ENCODE results near the gene BAZ1A. TPM values are rescaled to one million over a fixed set of nuclear protein-coding genes. Genes with fewer than 3 reads are reported as not detected.

Gene BAZ1A
- total RNA-seq, 2 experiments from 2014 or later = 67.8 to 68.0 TPM

DNA sequence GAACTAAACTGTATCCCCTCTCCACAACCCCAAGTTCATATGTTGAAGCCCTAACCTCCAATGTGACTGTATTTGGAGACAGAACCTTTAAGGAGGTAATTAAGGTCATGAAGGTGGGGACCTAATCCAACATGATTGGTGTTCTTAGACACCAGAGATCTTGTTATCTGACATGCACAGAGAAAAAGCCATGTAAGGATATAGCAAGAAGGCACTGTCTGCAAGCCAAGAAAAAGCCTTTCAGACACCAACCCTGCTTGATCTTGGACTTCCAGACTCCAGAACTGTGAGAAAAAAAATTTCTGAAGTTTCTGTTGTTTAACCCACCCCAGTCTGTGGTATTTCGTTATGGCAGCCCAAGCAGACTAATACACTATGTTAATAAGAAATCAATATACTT lies 98.5 kb downstream of the BAZ1A start:
- intact Hi-C loops (cut with micrococcal nuclease) = no loop called here
- no peak overlapping the region for H3K4me3 Mint-ChIP-seq
- no peaks in the 10 kb centered on the region for H3K9me3 Mint-ChIP-seq
- DNase-seq = no peak
- POLR2A ChIA-PET = interaction anchor here (0.9 kb wide), 1 partner anchor 640 kb away, joined by 5 read pairs; no protein-coding TSS in a partner anchor
- no peaks in the 10 kb centered on the region for H3K27me3 Mint-ChIP-seq
- H3K27ac Mint-ChIP-seq = no peak overlapping the region
- H3K4me1 Mint-ChIP-seq (ENCODE audit: low read depth) = peaks cover 3% of the 10 kb centered on the region
- CTCF ChIA-PET = no interaction called here
- H3K36me3 Mint-ChIP-seq = peaks cover 38% of the 10 kb centered on the region

- DNase-seq = no peak
- Mint-ChIP-seq H3K4me1 (ENCODE audit: low read depth) (peaks cover 3% of the 10 kb centered on the region), H3K27me3 (no peaks in the 10 kb centered on the region), H3K27ac (no peak overlapping the region), H3K9me3 (no peaks in the 10 kb centered on the region), H3K36me3 (peaks cover 34% of the 10 kb centered on the region), H3K4me3 (no peak overlapping the region)
- CTCF ChIA-PET = no interaction called here
- intact Hi-C loops (cut with micrococcal nuclease) = no loop called here
- POLR2A ChIA-PET = interaction anchor here (0.9 kb wide), 1 partner anchor 640 kb away, joined by 5 read pairs; no protein-coding TSS in a partner anchor
Measured at GRCh38 chr14:34775922-34776321, 99.2 kb downstream of the BAZ1A start.

GRCh38 chr14:34775342-34775741 lies 99.8 kb downstream of the BAZ1A start:
- intact Hi-C loops (cut with micrococcal nuclease) = no loop called here
- no peak for DNase-seq
- ChIA-PET CTCF (no interaction called here), POLR2A (no interaction called here)
- H3K36me3 Mint-ChIP-seq = peaks cover 32% of the 10 kb centered on the region
- no peak overlapping the region for H3K27ac Mint-ChIP-seq
- no peaks in the 10 kb centered on the region for H3K27me3 Mint-ChIP-seq
- H3K9me3 Mint-ChIP-seq = no peaks in the 10 kb centered on the region
- no peak overlapping the region for H3K4me3 Mint-ChIP-seq
- no peaks in the 10 kb centered on the region for H3K4me1 Mint-ChIP-seq (ENCODE audit: low read depth)

DNA sequence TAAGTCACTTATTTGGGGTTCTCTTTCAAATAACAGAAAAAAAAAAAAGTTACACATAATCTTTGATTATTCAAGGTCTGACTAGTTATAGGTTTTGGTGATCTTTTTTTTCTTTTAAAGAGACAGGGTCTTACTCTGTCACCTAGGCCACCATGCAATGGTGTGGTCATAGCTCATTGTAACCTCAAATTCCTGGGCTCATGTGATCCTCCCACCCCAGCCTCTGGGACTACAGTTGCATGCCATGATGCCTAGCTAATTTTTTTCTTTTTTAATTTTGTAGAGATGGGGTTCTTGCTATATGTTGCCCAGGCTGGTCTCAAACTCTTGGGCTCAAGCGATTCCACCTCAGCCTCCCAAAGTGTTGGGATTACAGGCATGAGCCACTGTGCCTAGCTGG lies 104.3 kb downstream of the BAZ1A start:
- intact Hi-C loops (cut with micrococcal nuclease) = no loop called here

DNA sequence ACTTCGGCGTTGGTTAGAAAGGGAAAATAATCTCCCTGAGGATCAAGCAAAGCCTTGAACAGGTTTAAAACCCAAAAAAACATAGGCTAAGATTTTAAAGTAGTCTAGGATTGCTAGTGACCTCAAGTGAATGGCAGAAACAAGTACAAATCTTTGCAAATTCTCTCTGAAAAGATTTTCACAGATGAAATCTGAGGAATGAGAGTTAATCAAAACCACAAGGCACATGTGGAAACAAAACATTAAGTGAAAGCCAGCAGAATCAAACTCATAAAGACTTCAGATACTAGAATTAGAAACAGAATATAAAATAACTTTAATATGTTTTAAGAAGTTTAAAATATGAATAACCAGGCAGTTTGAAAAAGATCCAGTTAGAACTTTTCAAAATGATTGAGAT lies 108.6 kb downstream of the BAZ1A start:
- Mint-ChIP-seq H3K4me3 (no peak overlapping the region), H3K9me3 (no peaks in the 10 kb centered on the region), H3K4me1 (ENCODE audit: low read depth) (no peaks in the 10 kb centered on the region), H3K27ac (no peak overlapping the region), H3K36me3 (peaks cover 24% of the 10 kb centered on the region), H3K27me3 (no peaks in the 10 kb centered on the region)
- intact Hi-C loops (cut with micrococcal nuclease) = no loop called here
- CTCF ChIA-PET = interaction anchor here (1.4 kb wide), 1 partner anchor 94 kb away, joined by 3 read pairs; no protein-coding TSS in a partner anchor
- no peak for DNase-seq
- POLR2A ChIA-PET = no interaction called here

More for the DNA sequence above, 104.3 kb downstream of the BAZ1A start:
- H3K27me3 Mint-ChIP-seq = no peaks in the 10 kb centered on the region
- DNase-seq = no peak
- H3K27ac Mint-ChIP-seq = no peak overlapping the region
- no peaks in the 10 kb centered on the region for H3K4me1 Mint-ChIP-seq (ENCODE audit: low read depth)
- ChIA-PET POLR2A (no interaction called here), CTCF (no interaction called here)
- no peaks in the 10 kb centered on the region for H3K9me3 Mint-ChIP-seq
- peaks cover 24% of the 10 kb centered on the region for H3K36me3 Mint-ChIP-seq
- H3K4me3 Mint-ChIP-seq = no peak overlapping the region

DNA sequence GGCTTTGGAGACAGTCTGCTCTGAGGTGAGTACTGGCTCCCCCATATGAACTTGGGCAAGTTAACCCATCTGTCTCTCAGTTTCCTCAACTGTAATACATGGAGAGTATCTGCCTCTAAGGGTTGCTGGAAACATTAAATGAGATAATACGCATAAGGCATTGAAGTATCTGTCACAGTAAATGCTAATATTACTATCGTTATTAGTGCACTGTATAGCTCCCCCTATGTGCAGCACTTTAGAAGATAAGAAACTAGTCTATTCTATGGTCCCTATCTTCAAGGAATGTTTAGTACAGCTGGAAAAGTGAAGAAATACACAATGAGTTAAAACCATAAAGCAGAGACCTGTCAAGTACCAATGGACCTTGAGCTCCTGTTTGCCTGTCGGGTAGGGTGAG lies 109.1 kb downstream of the BAZ1A start:
- CTCF ChIA-PET = no interaction called here
- no peak overlapping the region for H3K4me3 Mint-ChIP-seq
- H3K4me1 Mint-ChIP-seq (ENCODE audit: low read depth) = no peaks in the 10 kb centered on the region
- POLR2A ChIA-PET = no interaction called here
- no peaks in the 10 kb centered on the region for H3K27me3 Mint-ChIP-seq
- peaks cover 29% of the 10 kb centered on the region for H3K36me3 Mint-ChIP-seq
- H3K9me3 Mint-ChIP-seq = no peaks in the 10 kb centered on the region
- intact Hi-C loops (cut with micrococcal nuclease) = no loop called here
- DNase-seq = no peak
- H3K27ac Mint-ChIP-seq = no peak overlapping the region

DNA sequence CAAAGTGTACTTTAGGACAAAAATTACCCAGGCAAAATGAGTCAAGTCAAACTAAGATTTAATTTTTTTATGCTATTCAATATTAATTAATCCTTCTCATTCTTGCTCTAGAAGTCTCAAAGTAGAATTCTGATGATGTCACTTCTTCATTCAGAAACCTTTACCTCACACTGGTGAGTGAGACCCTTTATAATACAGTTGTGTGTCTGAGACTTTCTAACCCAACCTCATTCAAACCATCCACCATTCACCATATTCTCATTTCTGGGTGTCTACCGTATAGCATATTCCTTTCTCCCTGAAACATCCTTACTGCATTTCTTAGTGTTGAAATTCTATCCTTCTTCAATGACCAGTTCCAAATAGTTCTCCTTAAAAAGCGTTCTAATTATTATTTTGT lies 119.9 kb downstream of the BAZ1A start:
- peaks cover 20% of the 10 kb centered on the region for H3K36me3 Mint-ChIP-seq
- H3K4me3 Mint-ChIP-seq = no peak overlapping the region
- no peaks in the 10 kb centered on the region for H3K27me3 Mint-ChIP-seq
- H3K27ac Mint-ChIP-seq = no peak overlapping the region
- POLR2A ChIA-PET = no interaction called here
- no peak for DNase-seq
- CTCF ChIA-PET = no interaction called here
- H3K4me1 Mint-ChIP-seq (ENCODE audit: low read depth) = no peaks in the 10 kb centered on the region
- H3K9me3 Mint-ChIP-seq = no peaks in the 10 kb centered on the region
- intact Hi-C loops (cut with micrococcal nuclease) = no loop called here

GRCh38 chr14:34754687-34755086 lies 120.5 kb downstream of the BAZ1A start:
- intact Hi-C loops (cut with micrococcal nuclease) = no loop called here
- Mint-ChIP-seq H3K4me1 (ENCODE audit: low read depth) (no peaks in the 10 kb centered on the region), H3K27me3 (no peaks in the 10 kb centered on the region), H3K9me3 (no peaks in the 10 kb centered on the region), H3K36me3 (peaks cover 15% of the 10 kb centered on the region), H3K4me3 (no peak overlapping the region), H3K27ac (no peak overlapping the region)
- DNase-seq = no peak
- ChIA-PET CTCF (no interaction called here), POLR2A (no interaction called here)

DNA sequence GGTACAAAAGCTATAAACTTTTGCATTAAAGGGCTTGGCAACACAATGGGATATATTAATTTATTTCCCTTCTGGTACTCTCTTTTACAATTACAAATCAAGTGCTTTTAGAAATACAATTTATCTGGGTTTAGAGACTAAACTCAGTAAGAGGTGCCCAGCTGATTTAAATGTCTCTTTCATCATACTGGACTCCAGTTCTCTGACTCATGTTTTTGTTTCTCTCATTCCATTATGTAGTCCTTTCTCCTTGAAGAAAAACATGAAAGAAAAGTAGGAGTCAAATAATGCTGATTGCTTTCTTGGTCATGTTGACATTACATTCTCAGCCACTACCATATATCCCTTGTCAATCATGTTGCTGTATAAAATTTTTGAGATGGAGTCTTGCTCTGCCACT lies 124.5 kb downstream of the BAZ1A start:
- Mint-ChIP-seq H3K36me3 (peaks cover 9% of the 10 kb centered on the region), H3K4me3 (no peak overlapping the region), H3K9me3 (no peaks in the 10 kb centered on the region), H3K27ac (no peak overlapping the region), H3K27me3 (no peaks in the 10 kb centered on the region), H3K4me1 (ENCODE audit: low read depth) (no peaks in the 10 kb centered on the region)
- CTCF ChIA-PET = interaction anchor here (0.6 kb wide), 1 partner anchor 252 kb away, joined by 4 read pairs; no protein-coding TSS in a partner anchor
- intact Hi-C loops (cut with micrococcal nuclease) = no loop called here
- DNase-seq = no peak
- POLR2A ChIA-PET = no interaction called here

DNA sequence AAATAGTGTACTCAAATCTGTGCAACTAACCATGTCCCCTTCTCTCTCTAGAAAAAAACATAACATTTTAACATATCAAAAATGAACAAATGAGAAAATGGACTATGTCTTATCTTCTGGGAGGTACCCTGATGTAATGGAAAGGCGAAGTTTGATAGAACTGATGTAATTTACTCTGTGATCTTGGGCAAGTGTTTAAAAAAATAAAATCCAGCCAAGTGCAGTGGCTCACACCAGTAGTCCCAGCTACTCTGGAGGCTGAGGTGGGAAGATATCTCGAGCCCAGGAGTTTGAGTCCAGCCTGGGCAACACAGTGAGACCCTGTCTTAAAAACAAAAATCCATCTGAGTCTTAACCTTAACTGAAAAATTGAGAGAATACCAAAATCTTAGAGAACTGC lies 124.9 kb downstream of the BAZ1A start:
- H3K27ac Mint-ChIP-seq = no peak overlapping the region
- no peaks in the 10 kb centered on the region for H3K4me1 Mint-ChIP-seq (ENCODE audit: low read depth)
- H3K27me3 Mint-ChIP-seq = no peaks in the 10 kb centered on the region
- intact Hi-C loops (cut with micrococcal nuclease) = no loop called here
- no peak for DNase-seq
- peaks cover 6% of the 10 kb centered on the region for H3K36me3 Mint-ChIP-seq
- no peak overlapping the region for H3K4me3 Mint-ChIP-seq
- no peaks in the 10 kb centered on the region for H3K9me3 Mint-ChIP-seq
- ChIA-PET POLR2A (no interaction called here), CTCF (interaction anchor here (0.6 to 1.6 kb wide), 2 partner anchors 27 to 252 kb away, joined by 4 to 5 read pairs; no protein-coding TSS in a partner anchor)

DNA sequence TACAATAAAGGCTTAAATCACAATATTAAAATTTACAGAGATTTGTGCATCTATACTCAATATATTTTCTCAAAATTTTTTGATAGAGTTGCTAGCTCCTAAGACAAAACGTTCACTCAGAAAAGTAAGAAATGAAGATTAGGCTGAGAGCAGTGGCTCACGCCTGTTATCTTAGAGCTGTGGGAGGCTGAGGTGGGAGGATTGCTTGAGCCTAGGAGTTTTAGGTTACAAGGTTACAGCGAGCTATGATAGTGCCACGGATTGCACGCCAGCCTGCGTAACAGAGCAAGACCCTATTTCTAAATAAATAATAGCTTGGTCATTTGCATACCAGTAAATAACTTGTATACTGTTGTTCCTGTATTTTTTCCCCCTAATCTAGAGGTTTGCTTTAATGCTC lies 125.8 kb downstream of the BAZ1A start:
- H3K4me3 Mint-ChIP-seq = no peak overlapping the region
- H3K27me3 Mint-ChIP-seq = no peaks in the 10 kb centered on the region
- intact Hi-C loops (cut with micrococcal nuclease) = no loop called here
- H3K36me3 Mint-ChIP-seq = peaks cover 3% of the 10 kb centered on the region
- ChIA-PET POLR2A (no interaction called here), CTCF (interaction anchor here (0.6 to 1.6 kb wide), 3 partner anchors 19 to 77 kb away, joined by 3 to 5 read pairs (median 3); no protein-coding TSS in a partner anchor)
- no peaks in the 10 kb centered on the region for H3K9me3 Mint-ChIP-seq
- no peak overlapping the region for H3K27ac Mint-ChIP-seq
- DNase-seq = no peak
- no peaks in the 10 kb centered on the region for H3K4me1 Mint-ChIP-seq (ENCODE audit: low read depth)

DNA sequence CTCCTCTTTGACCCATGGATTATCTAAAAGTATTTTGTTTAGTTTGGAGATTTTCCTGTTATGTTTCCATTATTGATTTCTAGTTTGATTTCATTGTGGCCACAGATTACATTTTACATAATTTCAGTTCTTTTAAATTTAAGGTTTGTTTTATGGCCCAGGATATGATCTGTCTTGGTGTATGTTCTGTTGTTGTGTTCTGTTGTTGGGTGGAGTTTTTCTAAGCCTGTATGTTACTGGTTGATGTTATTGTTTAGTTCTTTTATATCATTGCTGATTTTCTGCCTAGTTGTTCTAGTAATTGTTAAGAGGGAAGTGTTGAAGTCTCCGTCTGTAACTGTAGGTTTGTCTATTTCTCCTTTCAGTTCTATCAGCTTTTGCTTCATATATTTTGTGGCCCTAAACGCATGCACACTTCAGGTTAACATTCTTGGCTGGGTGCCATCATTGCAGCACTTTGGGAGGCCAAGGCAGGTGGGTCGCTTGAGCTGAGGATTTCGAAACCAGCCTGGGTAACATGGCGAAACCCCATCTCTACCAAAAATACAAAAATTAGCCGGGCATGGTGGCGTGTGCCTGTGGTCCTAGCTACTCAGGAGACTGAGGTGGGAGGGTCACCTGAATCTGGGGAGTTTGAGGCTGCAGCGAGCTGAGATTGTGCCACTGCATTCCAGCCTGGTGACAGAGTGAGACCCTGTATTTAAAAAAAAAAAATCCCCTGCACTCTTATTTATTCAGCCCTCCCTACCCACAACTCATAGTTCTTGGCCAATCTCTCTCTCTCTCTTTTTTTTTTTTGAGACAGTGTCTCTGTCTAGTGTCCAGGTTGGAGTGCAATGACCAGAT lies 132.7 kb downstream of the BAZ1A start:
- H3K9me3 Mint-ChIP-seq = peaks cover 3% of the 10 kb centered on the region
- no peak overlapping the region for H3K4me3 Mint-ChIP-seq
- H3K36me3 Mint-ChIP-seq = no peaks in the 10 kb centered on the region
- H3K27me3 Mint-ChIP-seq = no peaks in the 10 kb centered on the region
- CTCF ChIA-PET = interaction anchor here (0.6 to 2.5 kb wide), 2 partner anchors 19 to 146 kb away, joined by 4 to 11 read pairs; no protein-coding TSS in a partner anchor
- peaks cover 18% of the 10 kb centered on the region for H3K4me1 Mint-ChIP-seq (ENCODE audit: low read depth)
- POLR2A ChIA-PET = interaction anchor here (1.1 kb wide), 1 partner anchor 28 kb away, joined by 4 read pairs; the partner anchor contains the start of gene CFL2
- intact Hi-C loops (cut with micrococcal nuclease) = no loop called here
- H3K27ac Mint-ChIP-seq = peak overlapping the region; percentile 42
- DNase-seq = no peak

DNA sequence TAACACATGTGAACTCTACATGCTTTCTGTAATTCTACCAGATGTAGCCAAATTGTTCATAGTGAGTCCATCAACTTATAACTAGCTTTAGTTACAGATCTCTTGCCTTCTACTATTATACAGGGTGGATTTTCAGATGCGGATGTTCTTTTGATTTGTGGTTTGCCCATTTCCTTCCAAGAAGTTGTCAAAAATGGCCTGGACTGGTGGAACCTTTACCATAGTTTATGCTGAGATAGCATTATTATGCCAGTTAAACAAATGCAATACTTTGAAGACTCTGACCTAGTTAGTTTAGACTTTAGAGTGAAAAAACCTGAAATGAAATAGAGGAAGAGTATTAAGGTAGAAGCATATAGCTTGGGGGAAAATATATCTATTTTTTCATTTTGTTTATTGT lies 133.3 kb downstream of the BAZ1A start:
- peaks cover 3% of the 10 kb centered on the region for H3K9me3 Mint-ChIP-seq
- DNase-seq = no peak

More for the DNA sequence above, 133.3 kb downstream of the BAZ1A start:
- intact Hi-C loops (cut with micrococcal nuclease) = no loop called here
- Mint-ChIP-seq H3K36me3 (no peaks in the 10 kb centered on the region), H3K4me1 (ENCODE audit: low read depth) (peaks cover 18% of the 10 kb centered on the region), H3K27ac (peak overlapping the region; percentile 11), H3K4me3 (no peak overlapping the region), H3K27me3 (no peaks in the 10 kb centered on the region)
- ChIA-PET POLR2A (interaction anchor here (1.1 kb wide), 1 partner anchor 28 kb away, joined by 4 read pairs; the partner anchor contains the start of gene CFL2), CTCF (interaction anchor here (0.6 to 2.5 kb wide), 2 partner anchors 19 to 1065 kb away, joined by 3 to 11 read pairs; no protein-coding TSS in a partner anchor)
